ENCODE results near the gene LTBR.

Gene LTBR

GRCh38 chr12:6356374-6356820 is 27.6 kb upstream of the LTBR start:
- H3K4me3 ChIP-seq (ENCODE audit: insufficient read depth, low read length, poor library complexity, severe bottlenecking), result no peak overlapping the region
- no peaks in the 10 kb centered on the region for H3K36me3 ChIP-seq (ENCODE audit: low read length)
- H3K4me2 ChIP-seq (ENCODE audit: low read depth, low read length, poor library complexity, severe bottlenecking), result no peak overlapping the region
- H3K79me2 ChIP-seq (ENCODE audit: insufficient read depth, low read length), result no peaks in the 10 kb centered on the region
- no peaks in the 10 kb centered on the region for H3F3A ChIP-seq (ENCODE audit: insufficient read depth)
- H3K27ac ChIP-seq (ENCODE audit: low read depth, low read length), result no peak overlapping the region
- no peaks in the 10 kb centered on the region for H3K27me3 ChIP-seq (ENCODE audit: low read length)
- H4K20me1 ChIP-seq (ENCODE audit: low read depth, low read length), result no peaks in the 10 kb centered on the region
- no peak overlapping the region for H2AFZ ChIP-seq (ENCODE audit: low read depth, low read length, severe bottlenecking)
- H3K9me2 ChIP-seq (replicated peaks; ENCODE audit: insufficient read depth, low read length), result no peaks in the 10 kb centered on the region
- TF ChIP-seq CTCF (IDR thresholded peaks at IDR 0.05; ENCODE audit: insufficient read depth, low read length, poor library complexity, severe bottlenecking) (no peak), EZH2phosphoT487 (conservative IDR thresholded peaks at IDR 0.05; ENCODE audit: low read length) (no peak)
- H3K9me3 ChIP-seq (ENCODE audit: insufficient read depth, low read length), result no peaks in the 10 kb centered on the region
- H3K9ac ChIP-seq (ENCODE audit: low read length), result no peak overlapping the region

- no peaks in the 10 kb centered on the region for H4K20me1 ChIP-seq (ENCODE audit: low read depth, low read length)
- no peak overlapping the region for H3K27ac ChIP-seq (ENCODE audit: low read depth, low read length)
- no peaks in the 10 kb centered on the region for H3K36me3 ChIP-seq (ENCODE audit: low read length)
- H3K9me3 ChIP-seq (ENCODE audit: insufficient read depth, low read length), result no peaks in the 10 kb centered on the region
- no peak overlapping the region for H3K4me3 ChIP-seq (ENCODE audit: insufficient read depth, low read length, poor library complexity, severe bottlenecking)
- no peaks in the 10 kb centered on the region for H3K27me3 ChIP-seq (ENCODE audit: low read length)
- H3K4me2 ChIP-seq (ENCODE audit: low read depth, low read length, poor library complexity, severe bottlenecking), result no peak overlapping the region
- TF ChIP-seq EZH2phosphoT487 (conservative IDR thresholded peaks at IDR 0.05; ENCODE audit: low read length), result no peak
- TF ChIP-seq CTCF (IDR thresholded peaks at IDR 0.05; ENCODE audit: insufficient read depth, low read length, poor library complexity, severe bottlenecking), result no peak
- no peak overlapping the region for H3K9ac ChIP-seq (ENCODE audit: low read length)
- H3F3A ChIP-seq (ENCODE audit: insufficient read depth), result no peaks in the 10 kb centered on the region
- H3K9me2 ChIP-seq (replicated peaks; ENCODE audit: insufficient read depth, low read length), result no peaks in the 10 kb centered on the region
- no peaks in the 10 kb centered on the region for H3K79me2 ChIP-seq (ENCODE audit: insufficient read depth, low read length)
- no peak overlapping the region for H2AFZ ChIP-seq (ENCODE audit: low read depth, low read length, severe bottlenecking)
Observed at GRCh38 chr12:6358881-6359280, 25.1 kb upstream of the LTBR start.

DNA sequence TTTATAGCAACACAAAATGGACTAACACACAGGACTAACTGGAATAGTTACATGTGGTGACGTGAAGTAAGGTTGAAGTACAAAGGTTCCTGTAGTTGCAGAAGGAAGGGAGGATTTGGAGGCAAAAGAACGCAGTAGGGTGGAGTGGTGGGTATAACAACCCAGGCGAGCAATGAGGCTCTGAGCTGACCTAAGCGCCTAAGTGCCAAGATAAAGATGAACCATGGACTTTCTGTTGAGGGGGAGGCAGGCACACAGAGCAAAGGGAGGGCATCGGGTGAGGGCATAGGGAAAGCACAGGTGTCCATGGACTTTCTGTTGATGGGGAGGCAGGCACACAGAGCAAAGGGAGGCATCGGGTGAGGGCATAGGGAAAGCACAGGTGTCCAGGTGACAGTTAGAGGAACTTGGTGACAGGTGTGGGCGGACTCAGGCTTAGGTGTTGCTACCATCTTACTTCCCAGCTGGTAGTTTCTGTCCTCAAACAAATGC is 23.8 kb upstream of the LTBR start:
- Histone ChIP-seq H3K4me3 (ENCODE audit: insufficient read depth, low read length, poor library complexity, severe bottlenecking) (no peak overlapping the region), H3K79me2 (ENCODE audit: insufficient read depth, low read length) (no peaks in the 10 kb centered on the region), H3K9me2 (replicated peaks; ENCODE audit: insufficient read depth, low read length) (no peaks in the 10 kb centered on the region), H3K27me3 (ENCODE audit: low read length) (no peaks in the 10 kb centered on the region), H3K36me3 (ENCODE audit: low read length) (no peaks in the 10 kb centered on the region), H2AFZ (ENCODE audit: low read depth, low read length, severe bottlenecking) (no peak overlapping the region), H3K27ac (ENCODE audit: low read depth, low read length) (no peak overlapping the region), H3F3A (ENCODE audit: insufficient read depth) (no peaks in the 10 kb centered on the region), H3K9ac (ENCODE audit: low read length) (no peak overlapping the region), H4K20me1 (ENCODE audit: low read depth, low read length) (no peaks in the 10 kb centered on the region), H3K4me2 (ENCODE audit: low read depth, low read length, poor library complexity, severe bottlenecking) (no peak overlapping the region), H3K9me3 (ENCODE audit: insufficient read depth, low read length) (no peaks in the 10 kb centered on the region)
- TF ChIP-seq CTCF (IDR thresholded peaks at IDR 0.05; ENCODE audit: insufficient read depth, low read length, poor library complexity, severe bottlenecking), result no peak

Data from SU-DHL-6 (cell line).